ENCODE results near the gene RNF13. TPM values are rescaled to one million over a fixed set of nuclear protein-coding genes. Genes with fewer than 3 reads are reported as not detected.

The RNF13 gene
- total RNA-seq, 1 donor from 2014 or later, result 26.9 TPM

- Mint-ChIP-seq H3K27me3 (ENCODE audit: low read depth) (no peaks in the 10 kb centered on the region), H3K9me3 (peaks cover 5% of the 10 kb centered on the region), H3K4me1 (no peaks in the 10 kb centered on the region), H3K36me3 (ENCODE audit: low read depth) (peaks cover 9% of the 10 kb centered on the region), H3K27ac (ENCODE audit: unreplicated experiment) (no peak overlapping the region), H3K4me3 (no peak overlapping the region)
- DNase-seq (ENCODE audit: low read depth, low spot score), result no peak
- peak; percentile 21 for TF ChIP-seq CTCF (conservative IDR thresholded peaks at IDR 0.05)
Measured at GRCh38 chr3:149886957-149887356, 73.9 kb downstream of the RNF13 start.

- Mint-ChIP-seq H3K36me3 (ENCODE audit: low read depth) (no peaks in the 10 kb centered on the region), H3K4me1 (no peaks in the 10 kb centered on the region), H3K27ac (ENCODE audit: unreplicated experiment) (no peak overlapping the region), H3K27me3 (ENCODE audit: low read depth) (no peaks in the 10 kb centered on the region), H3K9me3 (no peaks in the 10 kb centered on the region), H3K4me3 (no peak overlapping the region)
- no peak for TF ChIP-seq CTCF (conservative IDR thresholded peaks at IDR 0.05)
- DNase-seq (ENCODE audit: low read depth, low spot score), result no peak
Measured at GRCh38 chr3:149891621-149892020, 78.6 kb downstream of the RNF13 start.

GRCh38 chr3:149892371-149892770 is 79.4 kb downstream of the RNF13 start:
- no peak for TF ChIP-seq CTCF (conservative IDR thresholded peaks at IDR 0.05)
- Mint-ChIP-seq H3K4me1 (no peaks in the 10 kb centered on the region), H3K4me3 (no peak overlapping the region), H3K9me3 (no peaks in the 10 kb centered on the region), H3K27ac (ENCODE audit: unreplicated experiment) (no peak overlapping the region), H3K36me3 (ENCODE audit: low read depth) (no peaks in the 10 kb centered on the region), H3K27me3 (ENCODE audit: low read depth) (no peaks in the 10 kb centered on the region)
- DNase-seq (ENCODE audit: low read depth, low spot score), result no peak

GRCh38 chr3:149894205-149894604 is 81.2 kb downstream of the RNF13 start:
- no peak overlapping the region for H3K27ac Mint-ChIP-seq (ENCODE audit: unreplicated experiment)
- H3K9me3 Mint-ChIP-seq, result no peaks in the 10 kb centered on the region
- no peaks in the 10 kb centered on the region for H3K4me1 Mint-ChIP-seq
- H3K4me3 Mint-ChIP-seq, result no peak overlapping the region
- no peaks in the 10 kb centered on the region for H3K27me3 Mint-ChIP-seq (ENCODE audit: low read depth)
- TF ChIP-seq CTCF (conservative IDR thresholded peaks at IDR 0.05), result no peak
- no peak for DNase-seq (ENCODE audit: low read depth, low spot score)
- H3K36me3 Mint-ChIP-seq (ENCODE audit: low read depth), result no peaks in the 10 kb centered on the region

GRCh38 chr3:149895339-149895738 is 82.3 kb downstream of the RNF13 start:
- Mint-ChIP-seq H3K27me3 (ENCODE audit: low read depth) (no peaks in the 10 kb centered on the region), H3K27ac (ENCODE audit: unreplicated experiment) (no peak overlapping the region)

More at GRCh38 chr3:149895339-149895738, 82.3 kb downstream of the RNF13 start:
- no peak overlapping the region for H3K4me3 Mint-ChIP-seq
- H3K36me3 Mint-ChIP-seq (ENCODE audit: low read depth), result no peaks in the 10 kb centered on the region
- H3K4me1 Mint-ChIP-seq, result no peaks in the 10 kb centered on the region
- no peak for DNase-seq (ENCODE audit: low read depth, low spot score)
- TF ChIP-seq CTCF (conservative IDR thresholded peaks at IDR 0.05), result no peak
- H3K9me3 Mint-ChIP-seq, result no peaks in the 10 kb centered on the region

Measured in neural crest cell (in vitro differentiated cells).